Glomerular visceral epithelial cell (primary cell): ENCODE data around the gene STARD10.

Experiments used
- DNase-seq: peaks from one replicate; pipeline ENCODE4 v3.0.0-alpha.2; 2016; ENCODE audit errors: extremely low spot score

STARD10 gene

GRCh38 chr11:72763823-72764222, 30.0 kb downstream of the STARD10 start:
- DNase-seq, result no peak

- peak; percentile 27 for DNase-seq
Measured at GRCh38 chr11:72762641-72763304, 31.1 kb downstream of the STARD10 start.

GRCh38 chr11:72760539-72761405, 33.1 kb downstream of the STARD10 start:
- DNase-seq, result peak; percentile 31

GRCh38 chr11:72759468-72759985, 34.3 kb downstream of the STARD10 start:
- no peak for DNase-seq

- DNase-seq, result peak; percentile 89
Measured at GRCh38 chr11:72758690-72759389, 35.0 kb downstream of the STARD10 start.

- DNase-seq, result peak; percentile 81
Measured at GRCh38 chr11:72758304-72758689, 35.5 kb downstream of the STARD10 start.

- no peak for DNase-seq
Measured at GRCh38 chr11:72755713-72756285, 38.0 kb downstream of the STARD10 start.

- no peak for DNase-seq
Measured at GRCh38 chr11:72754544-72755155, 39.2 kb downstream of the STARD10 start.

GRCh38 chr11:72754149-72754543, 39.7 kb downstream of the STARD10 start:
- no peak for DNase-seq

GRCh38 chr11:72753341-72754148, 40.3 kb downstream of the STARD10 start:
- DNase-seq, result no peak

GRCh38 chr11:72752088-72752914, 41.5 kb downstream of the STARD10 start, which contains the start of gene ARAP1:
TSS of gene ARAP1 (minus strand) at chr11:72752408. CDS start at chr11:72727128, 25,280 bp downstream.
- peak; percentile 94 for DNase-seq

- no peak for DNase-seq
Measured at GRCh38 chr11:72751116-72752087, 42.4 kb downstream of the STARD10 start.

- DNase-seq, result no peak
Measured at GRCh38 chr11:72750556-72751115, 43.2 kb downstream of the STARD10 start.

- no peak for DNase-seq
Measured at GRCh38 chr11:72750086-72750485, 43.8 kb downstream of the STARD10 start.

- DNase-seq, result no peak
Measured at GRCh38 chr11:72747289-72747855, 46.5 kb downstream of the STARD10 start.

- no peak for DNase-seq
Measured at GRCh38 chr11:72746821-72747220, 47.0 kb downstream of the STARD10 start.

- no peak for DNase-seq
Measured at GRCh38 chr11:72745925-72746550, 47.8 kb downstream of the STARD10 start.
